HepG2 (cell line): ENCODE data around the gene DIS3L2. TPM values are rescaled to one million over a fixed set of nuclear protein-coding genes. Genes with fewer than 3 reads are reported as not detected.

Source experiments
- ATAC-seq: fragments of 200-7000 bp; cut with Tn5 transposase; 3 replicates; pipeline ENCODE4 v1.9.1; 2020; ENCODE audit warnings: mild to moderate bottlenecking, moderate library complexity
- BruUV-seq: library from RNA; stranded (reverse); fragments of 400-500 nt; replicated peaks from 2 replicates; lab custom pipeline; 2021; lab: Mats Ljungman, UMichigan
- CTCF ChIA-PET: fragments of 300-600 bp; formaldehyde crosslinking; extraction: SDS; loops from one replicate; lab custom pipeline; 2021; ENCODE audit warnings: low total read pairs, inconsistent platforms, low intra/inter-chr PET ratio; lab: Yijun Ruan, JAX
- POLR2A ChIA-PET: fragments of 350-600 bp; sonication (Branson Sonifier 250); formaldehyde crosslinking; loops from one replicate; lab custom pipeline; 2020; ENCODE audit warnings: antibody characterized with exemption, inconsistent platforms; lab: Yijun Ruan, JAX
- DNase-seq: peaks from one replicate; pipeline ENCODE4 v3.0.0-alpha.2; 2015; ENCODE audit warnings: low spot score
- FAIRE-seq: peaks from 3 replicates; lab custom pipeline; 2011; peaks lifted over from hg19 to GRCh38; lab: Jason Lieb, UNC
- H2AFZ ChIP-seq: one replicate; pipeline ENCODE4 v1.6.1; 2011; ENCODE audit warnings: low read length, inconsistent platforms
- H3K27ac ChIP-seq: fragments of 300-600 bp; 3 replicates; pipeline ENCODE4 v1.8.0; 2011; ENCODE audit warnings: mixed run types, mild to moderate bottlenecking, mixed read lengths, low read length, inconsistent platforms; ENCODE audit not compliant: insufficient read depth; ENCODE audit errors: extremely low read length
- H3K27me3 ChIP-seq, 2 experiments: fragments of 200-600 bp in 1 of 2; 2 replicates in 1 of 2; 3 replicates in 1 of 2; pipeline versions ENCODE4 v1.6.0 to v1.8.0; 2011; ENCODE audit warnings: low read length in 2 of 2, mild to moderate bottlenecking in 2 of 2, moderate library complexity in 2 of 2, inconsistent platforms in 1 of 2; ENCODE audit not compliant: insufficient read depth in 2 of 2, control insufficient read depth in 1 of 2
- H3K36me3 ChIP-seq, 2 experiments: fragments of 200-600 bp in 1 of 2; replicated peaks in 1 of 2; 2 replicates in 1 of 2; 3 replicates in 1 of 2; pipeline versions ENCODE4 v1.5.1 to v1.8.0; 2011; ENCODE audit warnings: low read length in 2 of 2, inconsistent platforms in 1 of 2; ENCODE audit not compliant: insufficient read depth in 2 of 2, control insufficient read depth in 1 of 2
- H3K4me1 ChIP-seq: 2 replicates; pipeline ENCODE4 v1.5.1; 2012; ENCODE audit warnings: low read length, inconsistent platforms; ENCODE audit not compliant: insufficient read depth
- H3K4me2 ChIP-seq: 2 replicates; pipeline ENCODE4 v1.6.0; 2011; ENCODE audit warnings: low read depth, low read length, inconsistent platforms
- H3K4me3 ChIP-seq, 3 experiments: fragments of 200-600 bp in 1 of 3; sonication (generic), shearing (Covaris generic) in 1 of 3; replicated peaks in 1 of 3; 2 replicates each; pipeline ENCODE4 v1.5.1; 2011 to 2016; ENCODE audit warnings: low read length in 3 of 3, inconsistent platforms in 2 of 3, low read depth in 2 of 3, mild to moderate bottlenecking in 2 of 3, control low read depth in 1 of 3, mixed read lengths in 1 of 3; ENCODE audit not compliant: insufficient read depth in 1 of 3
- H3K79me2 ChIP-seq: one replicate; pipeline ENCODE4 v1.6.1; 2011; ENCODE audit warnings: low read length, inconsistent platforms; ENCODE audit not compliant: insufficient read depth
- H3K9ac ChIP-seq: 2 replicates; pipeline ENCODE4 v1.6.0; 2011; ENCODE audit warnings: mild to moderate bottlenecking, low read depth, low read length, inconsistent platforms; ENCODE audit not compliant: insufficient read depth
- H3K9me3 ChIP-seq: 2 replicates; pipeline ENCODE4 v1.5.1; 2012; ENCODE audit warnings: mild to moderate bottlenecking, low read length
- H4K20me1 ChIP-seq: 2 replicates; pipeline ENCODE4 v1.6.0; 2011; ENCODE audit warnings: inconsistent platforms, mild to moderate bottlenecking, low read length, moderate library complexity; ENCODE audit not compliant: insufficient read depth
- ARID5B ChIP-seq: IDR thresholded peaks from 2 replicates; pipeline ENCODE4 v1.4.0; 2020; ENCODE audit warnings: mild to moderate bottlenecking, missing genetic modification reagents
- CBX2 ChIP-seq, 2 experiments: fragments of 200-600 bp in 1 of 2; sonication (generic); formaldehyde crosslinking in 1 of 2; IDR thresholded peaks; 2 replicates each; pipeline versions ENCODE4 v1.7.0 to v1.8.1; 2018 to 2022; ENCODE audit warnings: low read depth in 2 of 2, low read length in 1 of 2, mild to moderate bottlenecking in 1 of 2, missing genetic modification reagents in 1 of 2
- CERS6 ChIP-seq: sonication (generic); formaldehyde crosslinking; IDR thresholded peaks from 2 replicates; pipeline ENCODE4 v1.5.0; 2020; ENCODE audit warnings: missing genetic modification reagents
- EHMT2 ChIP-seq: fragments of 200-600 bp; sonication (generic); IDR thresholded peaks from 2 replicates; pipeline ENCODE4 v1.7.0; 2017; ENCODE audit warnings: antibody characterized with exemption, low read depth, low read length, borderline replicate concordance
- GATAD2A ChIP-seq: IDR thresholded peaks from 2 replicates; pipeline ENCODE4 v1.6.1; 2016
- GFI1 ChIP-seq: sonication (generic); formaldehyde crosslinking; IDR thresholded peaks from 2 replicates; pipeline ENCODE4 v1.5.0; 2020; ENCODE audit warnings: missing genetic modification reagents, mild to moderate bottlenecking, borderline replicate concordance
- GZF1 ChIP-seq: sonication (generic); formaldehyde crosslinking; IDR thresholded peaks from 2 replicates; pipeline ENCODE4 v1.5.1; 2020; ENCODE audit warnings: mild to moderate bottlenecking, missing genetic modification reagents
- HNF4A ChIP-seq: sonication (generic); formaldehyde crosslinking; IDR thresholded peaks from 2 replicates; pipeline ENCODE4 v1.4.0; 2020; ENCODE audit warnings: missing genetic modification reagents
- MAFK ChIP-seq, 2 experiments: IDR thresholded peaks in 1 of 2; conservative IDR thresholded peaks in 1 of 2; 2 replicates each; pipeline ENCODE4 v1.6.1; 2011; ENCODE audit warnings: improper control_type of control experiment in 2 of 2, low read length in 2 of 2
- MIXL1 ChIP-seq: IDR thresholded peaks from 2 replicates; pipeline ENCODE4 v1.6.1; 2016
- NR2F6 ChIP-seq, 2 experiments: IDR thresholded peaks; 2 replicates each; pipeline ENCODE4 v1.6.1; 2016; ENCODE audit warnings: antibody characterized with exemption in 1 of 2, mild to moderate bottlenecking in 1 of 2
- SMC3 ChIP-seq: IDR thresholded peaks from 2 replicates; pipeline ENCODE4 v1.6.1; 2011; ENCODE audit warnings: low read length, improper control_type of control experiment
- SP140L ChIP-seq: sonication (generic); formaldehyde crosslinking; IDR thresholded peaks from 2 replicates; pipeline ENCODE4 v1.4.0; 2020; ENCODE audit warnings: missing genetic modification reagents, borderline replicate concordance
- SRY ChIP-seq: sonication (generic); formaldehyde crosslinking; IDR thresholded peaks from 2 replicates; pipeline ENCODE4 v1.8.0; 2022; ENCODE audit warnings: mild to moderate bottlenecking, missing genetic modification reagents
- TCF7 ChIP-seq: sonication (generic); IDR thresholded peaks from 2 replicates; pipeline ENCODE4 v1.6.1; 2016; ENCODE audit warnings: antibody characterized with exemption, low read depth
- TOE1 ChIP-seq: sonication (generic); formaldehyde crosslinking; IDR thresholded peaks from 2 replicates; pipeline ENCODE4 v1.4.0; 2020; ENCODE audit warnings: mild to moderate bottlenecking, missing genetic modification reagents
- ZFP37 ChIP-seq: sonication (generic); formaldehyde crosslinking; IDR thresholded peaks from 2 replicates; pipeline ENCODE4 v1.4.0; 2020; ENCODE audit warnings: missing genetic modification reagents, borderline replicate concordance
- ZMYM2 ChIP-seq: sonication (generic); formaldehyde crosslinking; IDR thresholded peaks from 2 replicates; pipeline ENCODE4 v1.8.0; 2022; ENCODE audit warnings: mild to moderate bottlenecking, missing genetic modification reagents
- ZMYM4 ChIP-seq: sonication (generic); formaldehyde crosslinking; IDR thresholded peaks from 2 replicates; pipeline ENCODE4 v1.8.1; 2023; ENCODE audit warnings: mild to moderate bottlenecking, missing genetic modification reagents
- ZNF451 ChIP-seq: sonication (generic); formaldehyde crosslinking; IDR thresholded peaks from 2 replicates; pipeline ENCODE4 v1.5.0; 2020; ENCODE audit warnings: mild to moderate bottlenecking, missing genetic modification reagents
- WGBS: methylation state at CpG from one replicate; pipeline ENCODE4 v1.1.6; 2017; ENCODE audit warnings: low lambda C conversion rate; 5-methylcytosine and 5-hydroxymethylcytosine counted together
- in situ Hi-C: cut with HindIII; loops from 2 replicates; pipeline ENCODE4 v1.10.0; 2017; ENCODE audit warnings: low pct_unique_long_range_greater_than_20kb; ENCODE audit not compliant: extremely low pct_ligation_motif_present
- intact Hi-C: fragments of 100-400 bp; cut with micrococcal nuclease; formaldehyde crosslinking; loops from one replicate; pipeline ENCODE4 v1.10.0; 2022; ENCODE audit not compliant: unreplicated experiment
- polyA plus RNA-seq, 8 experiments: library from polyadenylated mRNA; depleted of rRNA in 3 of 8; stranded (reverse) in 7 of 8; unstranded in 1 of 8; fragments of >200 nt; fragmentation: Illumina TruSeq in 4 of 8; extraction: Trizol in 4 of 8; gene quantifications; 2 replicates each; pipeline versions ENCODE4 v1.2.1 to v1.2.3, GENCODE V29; 2011 to 2016; ENCODE audit warnings: low read depth in 4 of 8, missing spikeins in 1 of 8, mixed read lengths in 1 of 8; ENCODE audit not compliant: insufficient read depth in 1 of 8
- total RNA-seq, 5 experiments: library from RNA; depleted of rRNA; stranded (reverse); fragments of >200 nt; fragmentation: Illumina TruSeq; extraction: Trizol; gene quantifications; 2 replicates each; pipeline ENCODE4 v1.2.3, GENCODE V29; 2016; ENCODE audit warnings: low read depth in 1 of 5
- TF ChIP-seq, protein P1 (sequence below): IDR thresholded peaks from 2 replicates; pipeline ENCODE4 v1.6.1; 2012; ENCODE audit warnings: inconsistent platforms
- TF ChIP-seq, protein P2 (sequence below): sonication (generic); formaldehyde crosslinking; IDR thresholded peaks from 2 replicates; pipeline ENCODE4 v1.4.0; 2020; ENCODE audit warnings: mild to moderate bottlenecking, missing genetic modification reagents

The DIS3L2 gene
- total and polyA plus RNA-seq, 2 of the 13 experiments (the other 11 are each of a cell fraction or from before 2014, with no cell fraction given) = 7.0 to 23.9 TPM

GRCh38 chr2:231977430-231977829, 15.9 kb downstream of the DIS3L2 start:
- H3K9me3 ChIP-seq = no peaks in the 10 kb centered on the region
- BruUV-seq = no TSS peak
- no peak for FAIRE-seq
- intact Hi-C loops = loop anchor here (1.0 kb wide), 1 partner anchor 10 kb away; no protein-coding TSS in a partner anchor
- ChIA-PET POLR2A (no interaction called here), CTCF (no interaction called here)
- H3K36me3 ChIP-seq = no peaks in the 10 kb centered on the region; a peak in 2 of 5 replicates
- no peak overlapping the region for H3K4me2 ChIP-seq
- DNase-seq = peak; percentile 51
- no peak overlapping the region for H3K9ac ChIP-seq
- peak overlapping the region; percentile 30 for H3K27ac ChIP-seq
- WGBS = 36% methylated on average over 2 of the region's 2 CpGs
- peaks cover 12% of the 10 kb centered on the region for H3K4me1 ChIP-seq
- no peak overlapping the region for H3K4me3 ChIP-seq
- peaks cover 30% of the 10 kb centered on the region for H3K79me2 ChIP-seq
- in situ Hi-C loops = no loop called here
- H2AFZ ChIP-seq = no peak overlapping the region
- H3K27me3 ChIP-seq = no peaks in the 10 kb centered on the region
- H4K20me1 ChIP-seq = no peaks in the 10 kb centered on the region; the same call in 1 of the 2 replicates
- peak; percentile 76 for ATAC-seq
- TF ChIP-seq ZMYM2 (no peak), CBX2 (IDR thresholded peaks at IDR 0.05; ENCODE audit: low read depth, low read length) (no peak), CBX2 (CRISPR knock-in tag; IDR thresholded peaks at IDR 0.05; ENCODE audit: low read depth) (no peak), NR2F6 (IDR thresholded peaks at IDR 0.05) (peak; percentile 32; the same call in 1 of the 2 replicates), NR2F6 (CRISPR knock-in tag; IDR thresholded peaks at IDR 0.05) (no peak), TOE1 (CRISPR knock-in tag) (no peak), HNF4A (CRISPR knock-in tag) (peak; percentile 36; the same call in 1 of the 2 replicates), ARID5B (CRISPR knock-in tag) (0 out of 2 replicates have a peak, but pooled peaks have one; percentile 13), SP140L (no peak), GATAD2A (CRISPR knock-in tag) (peak; percentile 41), ZNF451 (no peak), CERS6 (CRISPR knock-in tag) (no peak), SMC3 (no peak), TCF7 (no peak), EHMT2 (no peak), GFI1 (CRISPR knock-in tag) (peak; percentile 89), ZFP37 (CRISPR knock-in tag) (no peak), ZMYM4 (CRISPR knock-in tag) (peak; percentile 33; the same call in 1 of the 2 replicates), GZF1 (no peak), MAFK (conservative IDR thresholded peaks at IDR 0.05 in 1 of 2, IDR thresholded peaks at IDR 0.05 in 1 of 2; ENCODE audit: low read length in 2 of 2) (0 out of 4 replicates have a peak, but pooled peaks have one; percentile 1 to 11), MIXL1 (CRISPR knock-in tag) (no peak), SRY (no peak)
- TF ChIP-seq, protein P1, sequence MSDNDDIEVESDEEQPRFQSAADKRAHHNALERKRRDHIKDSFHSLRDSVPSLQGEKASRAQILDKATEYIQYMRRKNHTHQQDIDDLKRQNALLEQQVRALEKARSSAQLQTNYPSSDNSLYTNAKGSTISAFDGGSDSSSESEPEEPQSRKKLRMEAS = peak; percentile 61; the same call in 1 of the 2 replicates
- TF ChIP-seq, protein P2, sequence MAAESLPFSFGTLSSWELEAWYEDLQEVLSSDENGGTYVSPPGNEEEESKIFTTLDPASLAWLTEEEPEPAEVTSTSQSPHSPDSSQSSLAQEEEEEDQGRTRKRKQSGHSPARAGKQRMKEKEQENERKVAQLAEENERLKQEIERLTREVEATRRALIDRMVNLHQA (CRISPR knock-in tag) = no peak
